Measurements from ENCODE around the gene SPINT2.
"Not testable (repeated sequence)": the region's sequence is repeated elsewhere in the genome, so short reads cannot be mapped to it uniquely, and the experiment has no call there.

The SPINT2 gene

DNA sequence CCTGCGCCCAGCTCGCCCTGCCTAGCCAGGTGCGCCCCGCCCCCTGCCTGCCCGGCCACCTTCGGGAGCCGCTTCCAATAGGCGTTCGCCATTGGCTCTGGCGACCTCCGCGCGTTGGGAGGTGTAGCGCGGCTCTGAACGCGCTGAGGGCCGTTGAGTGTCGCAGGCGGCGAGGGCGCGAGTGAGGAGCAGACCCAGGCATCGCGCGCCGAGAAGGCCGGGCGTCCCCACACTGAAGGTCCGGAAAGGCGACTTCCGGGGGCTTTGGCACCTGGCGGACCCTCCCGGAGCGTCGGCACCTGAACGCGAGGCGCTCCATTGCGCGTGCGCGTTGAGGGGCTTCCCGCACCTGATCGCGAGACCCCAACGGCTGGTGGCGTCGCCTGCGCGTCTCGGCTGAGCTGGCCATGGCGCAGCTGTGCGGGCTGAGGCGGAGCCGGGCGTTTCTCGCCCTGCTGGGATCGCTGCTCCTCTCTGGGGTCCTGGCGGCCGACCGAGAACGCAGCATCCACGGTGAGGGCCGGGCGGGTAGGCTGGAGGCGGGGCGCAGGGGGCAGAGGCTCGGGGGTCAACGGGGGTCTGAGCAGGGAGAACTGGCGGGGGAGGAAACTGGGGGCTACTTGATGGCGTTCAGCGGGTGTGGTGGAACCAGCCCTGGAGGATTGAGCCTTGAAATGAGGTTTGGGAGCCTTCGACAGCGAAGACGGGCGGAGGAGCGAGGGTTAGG is at the start of gene SPINT2:
Gene SPINT2 (plus strand): TSS at position 88 of the 727 bp plus-strand sequence. CDS start 320 bp downstream, at position 408.
- DNase-seq: peak; percentile 35

- no peak for DNase-seq
These were observed 47.4 kb upstream of the SPINT2 start for GRCh38 chr19:38216785-38217641.

DNA sequence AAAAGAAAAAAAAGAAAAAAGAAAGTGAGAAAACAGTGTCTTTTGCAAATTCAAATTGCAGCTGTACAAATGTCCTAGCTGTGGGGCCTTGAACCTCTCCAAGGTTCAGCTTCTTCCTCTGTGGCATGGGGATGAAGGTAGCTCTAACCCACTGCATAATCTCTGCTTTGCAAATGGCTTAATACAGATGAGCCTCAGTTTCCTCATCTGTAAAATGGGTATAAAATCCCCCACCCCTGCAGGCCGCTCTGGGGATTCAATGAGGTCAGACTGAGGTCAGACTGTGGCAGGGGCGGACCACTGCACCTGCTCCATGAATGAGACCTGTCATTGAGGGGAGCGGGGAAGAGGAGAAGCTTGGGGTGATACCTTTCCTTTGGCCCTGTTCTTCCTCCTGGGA is 46.2 kb upstream of the SPINT2 start:
- no peak for DNase-seq

DNA sequence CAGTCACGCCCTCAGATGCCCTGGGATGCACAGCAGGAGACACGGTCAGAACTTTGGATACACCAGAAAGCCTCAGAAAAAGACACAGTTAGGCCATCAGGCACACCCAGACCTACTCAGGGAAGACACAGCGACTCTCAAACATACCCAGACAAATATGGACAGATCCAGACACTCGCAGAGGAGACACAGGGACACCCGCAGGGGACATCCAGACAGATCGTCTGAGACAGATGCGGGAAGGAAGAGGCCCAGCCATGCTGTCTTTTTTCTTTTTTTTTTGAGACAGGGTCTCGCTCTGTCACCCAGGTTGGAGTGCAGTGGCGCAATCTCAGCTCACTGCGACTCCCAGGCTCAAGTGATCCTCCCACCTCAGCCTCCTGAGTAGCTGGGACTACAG is 45.2 kb upstream of the SPINT2 start:
- no peak for DNase-seq

DNA sequence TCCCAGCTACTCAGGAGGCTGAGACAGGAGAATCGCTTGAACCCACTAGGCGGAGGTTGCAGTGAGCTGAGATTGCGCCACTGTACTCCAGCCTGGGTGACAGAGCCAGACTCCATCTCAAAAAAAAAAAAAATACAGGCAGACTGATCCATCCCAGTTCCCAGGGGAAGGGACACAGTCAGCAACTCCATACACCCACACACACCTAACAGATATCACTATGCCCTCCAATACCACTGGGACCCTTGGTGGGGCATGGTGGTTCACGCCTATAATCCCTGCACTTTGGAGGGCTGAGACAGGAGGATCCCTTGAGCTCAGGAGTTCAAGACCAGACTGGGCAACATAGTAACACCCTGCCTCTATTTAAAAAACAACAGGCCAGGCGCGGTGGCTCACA is 43.0 kb upstream of the SPINT2 start:
- no peak for DNase-seq

DNA sequence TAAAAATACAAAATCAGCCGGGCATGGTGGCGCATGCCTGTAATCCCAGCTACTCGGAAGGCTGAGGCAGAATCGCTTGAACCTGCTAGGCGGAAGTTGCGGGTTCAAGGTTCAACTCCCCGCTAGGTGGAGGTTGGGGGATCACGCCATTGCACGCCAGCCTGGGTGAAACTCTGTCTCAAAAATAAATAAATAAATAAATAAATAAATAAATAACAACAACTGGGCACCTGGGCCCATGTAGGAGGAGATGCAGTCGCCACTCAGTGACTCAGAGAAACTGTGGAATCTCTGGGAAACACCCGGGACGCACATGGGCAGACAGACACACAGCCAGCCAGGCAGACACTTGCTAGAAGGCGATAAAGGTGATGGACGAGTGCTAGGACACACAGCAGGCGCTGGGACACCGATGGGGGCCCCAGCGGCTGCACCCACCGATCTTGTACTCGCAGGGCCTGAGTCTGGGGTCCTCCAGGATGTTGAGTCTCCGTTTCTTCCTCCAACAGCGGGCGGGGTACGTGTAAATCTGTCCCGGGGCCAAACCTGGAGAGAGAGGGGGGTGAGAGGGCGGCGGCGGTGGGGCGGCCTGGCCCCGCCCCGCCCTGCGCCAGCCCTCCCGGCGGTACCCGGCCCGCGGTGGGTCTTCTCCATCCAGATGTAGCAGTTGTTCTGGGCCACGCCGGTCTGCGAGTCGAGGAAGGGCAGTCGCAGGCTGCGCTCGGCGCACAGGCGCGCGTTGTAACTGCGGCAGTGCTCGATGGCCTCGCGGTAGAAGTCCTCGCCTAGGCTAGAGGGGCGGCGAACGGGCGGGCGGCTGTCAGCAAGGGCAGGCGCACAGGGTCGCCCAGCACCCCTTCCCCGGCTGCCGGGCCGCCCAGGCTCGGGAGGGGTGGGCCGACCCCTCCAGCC is 42.2 kb upstream of the SPINT2 start:
- no peak for DNase-seq

GRCh38 chr19:38223119-38223523 is 41.3 kb upstream of the SPINT2 start:
- DNase-seq: no peak

GRCh38 chr19:38223617-38224013 is 40.8 kb upstream of the SPINT2 start:
- no peak for DNase-seq

DNA sequence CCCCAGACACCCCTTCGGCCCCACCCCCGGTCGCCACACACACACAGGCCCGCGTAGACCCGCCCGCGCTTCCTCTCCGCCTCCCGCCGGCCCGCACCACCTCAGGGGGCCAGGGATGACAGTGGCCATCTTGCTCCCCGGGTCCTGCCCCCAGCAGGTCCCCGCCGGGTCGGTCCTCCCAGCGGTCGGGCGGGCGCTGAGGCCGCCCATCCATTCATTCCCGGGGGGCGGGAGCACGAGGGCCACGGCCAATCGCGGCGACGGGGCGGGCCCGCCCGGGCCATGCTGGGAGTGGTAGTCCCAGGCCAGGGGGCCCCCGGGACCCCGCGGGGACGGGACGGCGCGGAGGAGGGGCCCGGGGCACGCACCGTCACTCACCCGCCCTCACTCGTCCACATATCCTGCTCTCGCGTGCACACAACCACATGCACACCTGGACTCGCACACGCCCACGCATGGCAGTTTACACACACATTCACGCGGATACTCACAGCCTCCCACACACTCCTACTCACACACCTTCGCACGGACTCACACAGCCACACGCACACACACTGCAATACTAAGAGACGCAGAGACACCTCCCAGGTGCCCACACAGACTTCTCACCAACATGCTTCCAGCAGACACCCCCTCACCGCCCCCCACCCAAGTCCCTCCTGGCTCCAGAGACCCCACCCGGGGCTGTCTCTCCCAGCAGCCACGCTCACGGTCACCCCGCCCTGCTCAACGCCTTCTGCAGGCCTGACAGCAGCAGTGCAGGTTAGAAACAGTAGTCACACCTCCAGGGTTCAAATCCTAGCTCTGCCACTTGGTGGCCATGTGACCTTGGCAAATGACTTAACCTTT is 40.1 kb upstream of the SPINT2 start, which contains the start of gene DPF1:
Gene DPF1 (minus strand): TSS at position 209 of the 849 bp plus-strand sequence. CDS start 80 bp downstream, at position 129.
- peak; percentile 41 for DNase-seq

GRCh38 chr19:38224863-38225218 is 39.5 kb upstream of the SPINT2 start:
- DNase-seq: not testable (repeated sequence)

GRCh38 chr19:38227287-38228004 is 36.9 kb upstream of the SPINT2 start:
- DNase-seq: no peak

DNA sequence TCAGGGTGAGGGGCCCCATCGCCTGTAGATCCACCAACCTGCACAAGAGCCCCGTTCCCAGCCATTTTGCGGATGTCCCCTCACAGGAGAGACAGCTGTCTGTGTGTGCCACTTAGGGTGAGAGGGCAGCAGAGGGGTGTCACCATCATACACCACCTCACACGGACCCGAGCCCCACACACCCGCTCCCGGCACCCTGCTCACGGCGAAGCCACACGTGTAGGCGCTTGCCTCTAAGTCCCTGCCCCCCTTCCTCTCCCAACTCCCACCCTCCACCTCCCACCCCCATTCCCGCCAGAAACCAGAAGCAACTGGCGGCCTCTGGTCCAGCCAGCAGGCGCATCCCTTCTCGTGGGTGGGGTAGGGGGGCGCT is 36.4 kb upstream of the SPINT2 start:
- DNase-seq: no peak

GRCh38 chr19:38228491-38229439 is 35.6 kb upstream of the SPINT2 start:
- DNase-seq: no peak

GRCh38 chr19:38229585-38230073 is 34.7 kb upstream of the SPINT2 start:
- DNase-seq: peak; percentile 45

DNA sequence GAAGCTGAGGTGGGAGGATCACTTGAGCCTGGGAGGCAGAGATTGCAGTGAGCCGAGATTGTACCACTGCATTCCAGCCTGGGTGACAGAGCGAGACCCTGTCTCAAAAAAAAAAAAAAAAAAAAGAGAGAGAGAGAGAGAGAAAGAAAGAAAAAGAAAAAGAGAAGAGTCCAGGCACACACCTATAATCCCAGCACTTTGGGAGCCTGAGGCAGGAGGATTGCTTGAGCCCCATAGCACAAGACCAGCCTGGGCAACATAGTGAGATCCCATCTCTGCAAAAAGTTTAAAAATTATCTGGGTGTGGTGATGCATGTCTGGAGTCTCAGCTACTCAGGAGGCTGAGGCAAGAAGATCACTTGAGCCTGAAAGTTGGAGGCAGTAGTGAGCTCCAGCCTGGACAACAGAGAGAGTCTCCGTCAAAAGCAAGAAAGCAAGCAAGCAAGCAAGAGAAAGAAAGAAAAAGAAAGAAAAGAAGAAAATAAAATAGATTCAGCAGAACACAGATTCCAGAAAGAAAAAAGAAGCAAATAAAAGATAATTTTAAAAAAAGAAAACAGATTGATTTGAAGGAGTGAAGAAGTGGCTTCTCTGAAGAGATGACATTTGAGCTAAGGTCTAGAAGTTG is 33.8 kb upstream of the SPINT2 start:
- not testable (repeated sequence) for DNase-seq

- DNase-seq: no peak
These were observed 32.5 kb upstream of the SPINT2 start for GRCh38 chr19:38231918-38232317.

DNA sequence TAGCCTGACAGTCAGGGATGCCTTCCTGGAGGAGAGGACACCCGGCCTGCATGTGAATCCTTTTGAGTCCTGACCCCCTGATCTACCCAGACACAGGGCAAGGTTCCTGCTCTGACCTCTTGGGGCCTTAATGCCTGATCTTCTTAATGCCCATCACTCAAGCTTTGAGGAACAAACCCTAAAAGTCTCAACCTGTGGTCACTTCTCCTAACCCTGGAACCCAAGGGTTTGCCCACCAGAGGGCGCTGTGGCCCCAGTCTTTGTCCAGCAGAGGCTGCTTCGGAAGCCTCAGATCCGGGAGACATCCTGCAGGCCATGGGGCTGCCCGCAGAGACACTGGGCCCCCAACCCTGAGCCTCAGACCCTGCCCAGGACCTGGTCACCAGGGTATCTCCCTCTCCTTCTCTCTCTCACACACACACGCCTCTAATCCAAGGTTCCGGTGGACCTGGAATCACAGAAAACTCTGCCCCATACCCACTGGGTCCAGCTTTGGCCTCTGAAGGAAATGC is 30.6 kb upstream of the SPINT2 start:
- DNase-seq: peak; percentile 84

DNA sequence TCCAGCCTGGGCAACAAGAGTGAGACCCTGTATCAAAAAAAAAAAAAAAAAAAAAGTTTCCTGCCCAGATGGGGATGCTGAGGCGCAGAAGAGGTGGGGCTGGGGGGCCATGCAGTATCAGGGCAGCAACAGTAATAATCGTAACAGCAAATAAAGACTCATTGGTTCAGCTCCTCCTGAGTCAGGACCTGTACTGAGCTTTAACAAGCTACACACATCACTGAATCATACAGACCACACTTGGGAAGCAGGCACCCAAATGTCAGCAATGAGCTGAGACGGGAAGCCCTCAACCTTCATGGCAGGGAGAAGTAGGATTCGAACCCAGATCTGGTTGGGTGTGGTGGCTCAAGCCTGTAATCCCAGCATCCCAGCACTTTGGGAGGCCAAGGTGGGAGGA is 29.8 kb upstream of the SPINT2 start:
- DNase-seq: no peak

- no peak for DNase-seq
These were observed 24.6 kb upstream of the SPINT2 start for GRCh38 chr19:38239816-38240215.

Measured in MV-4-11 (cell line).